UCSD-AML1 (cell line): ENCODE results near the gene PAX7.

Source experiments
- DNase-seq: peaks from one replicate; lab custom pipeline; 2025; ENCODE audit not compliant: unreplicated experiment; lab: John Stamatoyannopoulos, UW

The PAX7 gene

DNA sequence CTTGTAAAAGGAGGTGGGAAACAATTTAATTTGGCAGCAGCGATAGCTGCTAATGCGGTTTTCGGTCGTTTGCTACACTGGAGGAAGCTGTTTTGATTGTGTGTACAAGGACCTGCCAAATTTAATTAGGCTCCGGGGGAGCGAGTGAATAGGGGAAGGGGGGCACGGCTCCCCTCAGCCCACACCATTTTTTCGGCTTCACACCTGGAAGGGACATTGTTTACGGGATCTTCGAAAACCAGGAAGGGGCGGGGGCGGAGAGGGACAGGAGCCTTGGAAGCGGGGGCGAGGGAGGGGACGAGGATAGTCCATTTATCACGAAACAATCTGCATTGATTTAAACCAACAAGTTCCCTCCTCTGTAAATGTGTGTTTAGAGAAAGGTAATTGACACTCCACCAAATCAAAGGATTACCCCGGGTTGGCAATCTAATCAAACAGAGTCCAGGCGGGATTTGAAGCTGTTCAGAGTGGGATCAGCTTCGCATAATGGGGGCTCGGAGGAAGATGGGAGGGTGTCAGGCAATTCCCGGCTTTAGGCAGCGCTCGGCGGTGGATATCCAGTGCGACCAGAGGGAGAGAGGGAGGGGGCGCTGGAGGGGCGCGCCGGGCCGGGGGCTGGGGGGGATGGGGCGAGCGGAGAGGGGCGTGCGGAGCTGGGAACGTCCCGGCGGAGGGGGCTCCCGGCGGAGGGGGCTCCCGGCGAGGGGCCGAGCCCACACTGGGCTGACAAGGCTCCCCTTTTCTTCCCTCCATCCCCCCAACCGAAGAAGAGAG is 9.8 kb downstream of the PAX7 start:
- no peak for DNase-seq

DNA sequence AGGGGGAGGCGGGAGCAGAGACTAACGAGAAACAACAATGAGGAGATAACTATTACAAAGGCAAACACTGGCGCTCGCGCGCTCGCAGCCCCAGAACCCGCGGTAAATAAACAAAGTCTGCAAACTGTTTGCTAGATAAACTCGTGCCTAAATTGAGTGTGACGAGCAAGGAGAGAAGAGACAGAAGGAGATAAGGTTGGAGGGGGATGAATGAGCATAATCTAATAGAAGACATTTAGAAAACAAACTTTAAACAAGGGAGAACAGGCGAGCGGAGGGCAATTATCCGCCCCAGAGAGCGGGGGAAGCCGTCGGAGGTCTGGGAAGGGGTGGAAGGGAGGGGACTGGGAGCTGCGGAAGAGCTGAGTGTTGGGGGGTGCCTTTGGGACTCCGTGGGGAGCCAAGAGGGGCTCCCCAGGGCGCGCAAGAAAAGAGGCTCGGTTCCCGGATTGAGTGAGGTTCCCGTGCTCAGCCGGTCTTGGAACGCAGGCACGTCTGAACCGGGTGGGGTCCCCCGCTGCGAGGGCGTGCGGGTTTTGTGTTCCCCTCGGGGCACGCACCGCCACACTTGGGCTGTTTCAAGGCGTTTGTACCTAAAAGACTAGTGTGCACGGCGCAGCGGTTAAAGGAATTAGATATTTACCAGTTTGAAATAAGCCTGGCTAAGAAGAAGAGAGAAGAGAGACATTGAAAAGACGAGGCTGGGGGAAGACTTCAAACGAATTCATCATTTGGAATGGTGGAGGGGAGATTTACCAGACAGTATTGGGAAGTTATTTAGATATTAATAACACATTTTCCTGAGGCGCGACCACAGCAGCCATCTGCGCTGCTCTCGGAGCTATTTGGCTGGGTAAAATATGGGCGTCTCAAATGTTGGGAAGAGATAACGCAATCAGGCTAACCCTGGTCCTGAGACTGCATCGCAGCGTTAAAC is 10.6 kb downstream of the PAX7 start:
- no peak for DNase-seq

GRCh38 chr1:18642278-18643095 is 11.8 kb downstream of the PAX7 start:
- no peak for DNase-seq

DNA sequence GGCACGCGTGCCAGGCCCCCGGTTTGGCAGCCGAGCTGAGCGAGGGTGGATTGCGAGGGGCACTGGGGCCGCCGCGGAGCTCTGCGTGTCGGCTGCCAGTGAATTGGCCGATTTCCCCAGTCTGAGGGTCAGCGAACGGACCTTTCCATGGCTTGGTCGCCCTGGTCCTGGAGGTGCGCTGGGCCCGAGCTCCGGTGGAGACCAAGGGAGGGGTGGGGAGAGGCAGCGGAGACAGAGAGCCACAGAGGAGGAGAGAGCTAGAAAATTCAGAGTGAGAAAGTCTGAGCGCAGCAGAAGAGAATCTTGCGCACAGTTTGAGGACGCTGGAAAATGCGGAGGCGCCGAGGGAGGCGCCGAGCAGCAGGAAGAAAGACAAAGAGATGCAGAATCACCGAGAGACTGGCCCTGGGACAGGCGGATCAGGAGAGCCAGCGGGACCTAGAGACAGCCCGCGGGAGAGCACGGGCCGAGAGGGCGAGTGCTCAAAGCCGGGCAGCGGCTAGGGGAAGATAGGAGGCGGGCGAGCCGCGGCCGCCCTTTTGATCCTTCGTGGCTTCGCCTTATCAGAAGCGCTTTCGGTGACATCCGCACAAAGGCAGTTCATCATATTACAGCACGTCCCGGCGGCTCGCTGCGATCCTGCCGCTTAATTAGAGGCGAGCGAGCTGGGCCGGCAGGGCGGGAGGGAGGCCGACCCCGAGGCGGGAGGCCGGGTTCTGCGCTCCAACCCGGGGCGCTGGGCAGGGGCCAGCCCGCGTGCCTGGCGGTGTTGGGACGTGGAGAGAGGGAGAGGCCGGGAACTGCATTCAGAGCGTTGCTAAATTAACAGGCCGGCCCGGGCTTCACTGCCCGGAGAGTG is 12.7 kb downstream of the PAX7 start:
- no peak for DNase-seq

DNA sequence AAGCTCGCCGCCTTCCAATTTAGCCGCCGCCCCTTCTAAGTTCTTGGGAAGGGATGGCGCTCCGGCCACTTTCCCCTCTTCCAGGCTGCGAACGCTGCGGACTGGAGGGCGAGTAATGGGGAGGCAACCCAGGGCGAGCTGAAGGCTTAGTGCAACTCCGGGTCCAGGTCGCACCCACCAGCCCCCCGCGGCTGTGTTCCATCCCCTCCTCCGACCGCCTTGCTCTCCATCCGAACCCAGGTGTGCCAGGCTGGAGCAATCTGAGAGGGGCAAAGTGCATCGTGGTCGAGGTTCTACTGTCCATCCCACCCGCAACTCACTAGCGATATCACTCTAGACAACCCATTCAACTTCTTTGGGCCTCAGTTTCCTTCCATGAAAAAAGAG is 13.4 kb downstream of the PAX7 start:
- DNase-seq, result no peak

DNA sequence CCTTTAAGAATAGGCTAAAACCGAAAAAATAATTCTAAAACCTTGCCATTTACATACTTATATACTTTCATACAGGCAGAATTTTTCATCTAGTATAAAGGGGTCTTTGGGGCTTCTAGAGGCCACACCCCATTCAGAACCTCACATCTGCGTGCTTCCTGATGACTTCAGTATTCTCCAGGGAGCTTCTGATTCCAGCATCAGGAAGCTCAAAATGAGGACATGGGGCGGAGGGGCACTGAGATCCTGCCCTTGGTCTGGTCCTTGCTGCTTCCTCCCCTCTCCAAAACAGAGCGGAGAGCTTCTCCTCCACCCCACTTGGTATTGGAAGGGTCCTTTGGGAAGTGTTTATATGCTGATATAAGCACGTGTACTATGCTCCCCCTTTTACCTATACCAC is 13.8 kb downstream of the PAX7 start:
- no peak for DNase-seq

GRCh38 chr1:18644973-18645746 is 14.5 kb downstream of the PAX7 start:
- DNase-seq, result no peak

DNA sequence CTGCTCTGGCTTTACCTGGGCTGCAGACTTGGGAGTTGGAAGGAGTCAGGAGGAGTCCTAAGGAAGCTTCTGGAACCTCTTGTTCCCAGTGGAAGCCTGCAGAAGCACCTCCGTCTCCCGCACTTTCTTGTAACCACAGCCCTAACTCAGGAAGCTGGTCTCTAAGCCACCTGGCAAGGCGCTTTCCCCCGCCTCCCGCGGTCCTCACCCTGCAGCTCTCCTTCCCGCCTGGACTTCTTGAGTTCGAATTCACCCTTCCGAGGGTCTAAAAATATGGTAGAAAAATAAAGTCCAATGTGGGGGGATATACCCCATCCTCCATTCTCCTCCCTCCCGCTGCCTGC is 15.1 kb downstream of the PAX7 start:
- DNase-seq, result no peak

DNA sequence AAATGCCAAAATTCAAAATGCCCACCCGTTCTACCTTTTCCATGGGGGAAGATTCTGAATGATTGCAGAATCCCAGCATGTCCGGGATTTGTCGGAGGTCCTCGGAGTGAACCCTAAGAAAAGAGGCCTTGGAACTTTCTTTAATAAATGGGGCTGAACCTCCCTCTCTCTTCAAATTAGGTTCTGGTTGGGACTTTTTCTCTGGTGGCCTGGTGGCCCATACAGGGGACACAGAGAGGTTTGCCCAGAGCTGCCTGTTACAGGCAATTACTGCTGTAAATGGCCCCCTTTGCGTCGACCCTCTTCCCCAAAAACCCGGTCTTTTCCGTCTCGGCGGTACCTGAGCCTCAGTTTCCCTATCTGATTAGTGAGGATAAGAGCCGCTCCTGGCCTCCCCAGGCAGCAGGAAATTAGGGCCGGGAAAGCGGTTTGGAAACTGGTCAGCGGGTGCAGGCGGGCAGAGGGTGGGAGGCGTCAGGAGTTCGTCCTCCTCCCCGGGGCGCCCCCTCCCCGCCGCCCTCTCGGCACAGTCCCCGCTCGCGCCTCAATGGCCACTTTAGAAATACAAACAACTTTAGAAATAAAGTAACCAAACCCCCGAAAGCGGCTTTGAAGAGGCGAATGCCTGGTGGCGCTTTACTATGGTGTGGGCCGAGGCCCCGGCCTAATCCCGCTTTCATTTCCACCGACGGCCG is 15.6 kb downstream of the PAX7 start:
- DNase-seq, result no peak

DNA sequence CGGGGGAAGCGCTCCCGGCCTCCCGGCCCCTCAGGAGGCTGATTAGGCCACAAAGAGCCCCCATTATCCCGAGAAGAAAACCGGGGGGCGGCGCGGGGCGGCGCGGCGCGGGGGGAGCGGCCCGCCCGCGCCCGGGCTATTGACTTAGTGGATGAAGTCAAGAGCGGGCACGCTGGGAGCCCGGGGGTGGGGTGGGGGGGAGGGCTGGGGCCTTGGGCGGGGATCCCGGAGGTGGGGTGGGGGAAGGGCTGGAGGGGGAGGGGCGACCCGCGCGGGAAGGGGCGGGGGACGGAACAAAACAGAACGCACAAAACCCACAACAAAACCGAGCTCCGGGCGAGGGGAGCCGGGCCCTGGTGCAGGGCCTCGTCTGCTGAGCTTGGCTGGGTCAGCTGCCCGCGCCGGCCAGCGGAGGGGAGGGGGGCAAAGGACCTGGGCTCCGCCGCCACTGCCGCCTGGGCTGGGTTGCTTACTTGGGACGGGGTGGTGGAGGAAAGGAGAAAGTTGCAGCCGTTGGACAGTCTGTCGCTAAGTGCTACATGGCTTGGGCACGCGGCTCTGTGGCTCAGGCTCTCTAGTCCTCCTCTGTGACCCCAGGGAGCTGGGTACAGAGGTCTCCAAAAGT is 16.3 kb downstream of the PAX7 start:
- no peak for DNase-seq

DNA sequence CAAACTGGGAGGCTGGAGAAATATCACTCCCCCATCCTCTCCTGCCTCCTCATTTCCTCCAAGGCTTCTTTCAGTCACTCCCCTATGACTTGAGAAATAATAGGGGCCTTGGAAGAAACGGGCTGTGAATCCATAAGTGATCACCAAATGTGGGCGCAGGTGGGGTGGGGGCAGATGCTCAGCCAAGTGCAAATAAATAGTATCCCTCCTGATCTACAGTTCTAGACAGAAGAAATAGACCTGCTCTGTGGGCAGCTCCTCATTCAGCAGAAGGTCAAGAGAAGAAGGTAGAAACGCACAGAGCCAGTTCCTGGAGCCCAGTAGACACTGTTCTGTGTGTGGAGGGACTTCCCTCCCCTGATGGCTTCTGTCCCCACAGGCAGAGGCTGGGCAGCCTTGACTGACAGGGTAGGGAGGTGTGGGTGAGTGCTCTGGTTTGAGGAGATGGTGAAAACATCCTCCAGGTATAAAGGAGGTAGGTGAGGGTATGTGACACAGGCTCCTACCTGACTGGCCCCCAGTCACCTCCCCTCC is 17.1 kb downstream of the PAX7 start:
- DNase-seq, result no peak

- no peak for DNase-seq
Measured at GRCh38 chr1:18649693-18650370, 19.2 kb downstream of the PAX7 start.

DNA sequence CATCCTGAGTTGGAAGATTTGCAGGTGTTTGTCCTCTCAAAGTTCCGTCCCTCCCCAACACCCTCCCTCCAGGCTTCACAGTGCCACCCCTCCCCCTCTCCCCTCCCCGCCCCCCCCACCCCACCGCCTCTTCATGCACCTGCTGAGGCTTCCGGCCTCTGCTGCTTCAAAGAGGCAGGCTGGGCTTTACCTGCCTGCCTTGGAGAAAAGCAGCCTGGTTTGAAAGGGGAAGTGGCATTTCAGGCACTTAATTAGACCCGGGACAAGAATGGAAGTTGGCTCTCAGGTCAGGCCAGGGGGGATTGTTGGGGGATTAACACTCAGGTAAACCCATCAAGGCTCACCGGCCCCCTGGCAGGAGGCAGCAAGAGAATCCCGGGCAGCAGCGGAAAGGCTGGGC is 21.1 kb downstream of the PAX7 start:
- DNase-seq, result no peak

- no peak for DNase-seq
Measured at GRCh38 chr1:18652791-18653190, 22.1 kb downstream of the PAX7 start.

- no peak for DNase-seq
Measured at GRCh38 chr1:18653367-18653766, 22.7 kb downstream of the PAX7 start.

DNA sequence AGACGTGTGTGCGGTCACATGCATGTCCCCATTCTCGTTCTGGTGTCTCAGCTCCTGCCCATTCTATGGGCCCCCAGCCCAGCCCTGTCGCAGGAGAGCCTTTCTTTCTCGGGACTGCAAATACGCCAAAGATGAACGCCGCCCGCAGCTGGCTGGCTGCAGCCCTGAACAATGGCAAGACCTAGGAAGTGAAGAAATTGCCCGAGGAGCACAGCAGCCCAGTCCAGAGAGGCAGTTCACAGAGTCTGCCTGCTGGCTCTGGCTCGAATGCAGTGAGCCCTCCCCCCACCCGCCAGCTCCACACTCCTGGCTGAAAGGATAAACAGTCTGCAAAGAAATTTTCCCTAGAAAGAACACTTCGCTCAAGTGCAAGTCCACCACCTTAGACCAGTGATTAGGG is 23.3 kb downstream of the PAX7 start:
- no peak for DNase-seq

DNA sequence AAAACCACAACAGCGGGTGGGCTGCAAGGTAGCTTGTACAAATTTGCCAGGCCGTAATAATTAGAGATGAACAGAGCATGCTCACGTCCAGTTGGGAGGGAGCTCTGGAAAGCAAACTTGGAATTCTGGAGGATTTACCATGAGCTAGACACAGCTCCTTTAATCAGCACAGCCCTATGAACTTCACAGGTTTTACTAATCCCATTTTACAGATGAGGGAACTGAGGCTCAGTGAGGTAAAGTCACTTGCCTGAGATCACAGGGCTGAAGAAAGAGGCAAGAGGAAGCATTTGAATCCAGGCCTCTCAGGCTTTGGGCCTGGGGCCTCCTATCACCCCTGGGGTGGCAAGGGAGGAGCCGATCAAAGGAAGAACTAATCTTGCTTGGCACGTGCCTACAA is 24.0 kb downstream of the PAX7 start:
- no peak for DNase-seq
